ENCODE data around the gene UBXN11. TPM values are rescaled to one million over a fixed set of nuclear protein-coding genes. Genes with fewer than 3 reads are reported as not detected.
A peak's percentile ranks its signal among the peaks of the same experiment; 100 is the strongest.

The UBXN11 gene
- total and polyA plus RNA-seq, 2 donors: 12.7 to 42.7 TPM

DNA sequence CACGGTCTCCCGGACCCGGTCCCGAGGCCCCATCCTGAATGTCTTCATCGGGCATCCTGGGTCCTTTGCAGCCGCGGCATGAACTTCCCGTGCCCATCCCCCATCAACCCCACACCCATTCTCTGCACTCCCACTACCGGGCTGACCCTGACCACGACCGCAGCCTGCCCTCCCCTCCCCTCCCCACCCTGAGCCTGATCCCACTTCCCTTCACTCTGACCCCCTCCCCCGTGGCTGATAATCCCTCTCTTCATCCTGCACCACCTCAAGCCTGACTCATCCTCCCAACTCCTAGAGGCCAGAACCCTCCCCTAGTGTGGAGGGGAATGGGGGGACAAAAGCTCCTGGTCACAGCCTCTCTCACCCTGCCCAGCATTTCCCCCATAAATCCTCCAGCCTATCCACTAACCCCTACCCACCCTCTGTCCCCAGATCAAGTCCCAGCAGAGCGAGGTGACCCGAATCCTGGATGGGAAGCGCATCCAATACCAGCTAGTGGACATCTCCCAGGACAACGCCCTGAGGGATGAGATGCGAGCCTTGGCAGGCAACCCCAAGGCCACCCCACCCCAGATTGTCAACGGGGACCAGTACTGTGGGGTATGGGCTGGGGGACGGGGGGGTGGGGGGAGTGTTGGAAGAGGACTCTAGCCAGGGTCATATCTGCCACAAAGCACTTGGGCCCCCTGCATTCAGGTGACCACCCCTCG, 25.9 kb downstream of the UBXN11 start:
- peak in 1 of 9 donors; percentile 33 for DNase-seq (ENCODE audit: low read depth in 6 of 9, low spot score in 9 of 9)
- peak overlapping the region; percentile 84 to 87 for H3K4me3 ChIP-seq (ENCODE audit: low read length in 2 of 2)
- peak overlapping the region; percentile 81 to 95 for H3K27ac ChIP-seq (ENCODE audit: low read depth in 1 of 2, low read length in 1 of 2)
- peaks cover 0 to 3% of the 10 kb centered on the region in 2 donors for H3K9me3 ChIP-seq (ENCODE audit: control insufficient read depth in 2 of 2, insufficient read depth in 1 of 2, low read length in 1 of 2)
- H3K36me3 ChIP-seq (ENCODE audit: control insufficient read depth in 2 of 2, insufficient read depth in 2 of 2, low read length in 1 of 2): peaks cover 41 to 63% of the 10 kb centered on the region in 2 donors
- WGBS: 37% methylated on average over 20 of the region's 20 CpGs
- peaks cover 48 to 93% of the 10 kb centered on the region in 2 donors for H3K4me1 ChIP-seq (ENCODE audit: control insufficient read depth in 2 of 2, insufficient read depth in 2 of 2, low read length in 2 of 2)
- no peaks in the 10 kb centered on the region for H3K27me3 ChIP-seq (ENCODE audit: control insufficient read depth in 2 of 2, insufficient read depth in 1 of 2, low read length in 1 of 2)

- 1% methylated on average over 66 of the region's 66 CpGs for WGBS
- H3K36me3 ChIP-seq (ENCODE audit: control insufficient read depth in 2 of 2, insufficient read depth in 2 of 2, low read length in 1 of 2): peaks cover 41 to 70% of the 10 kb centered on the region in 2 donors
- DNase-seq (ENCODE audit: low read depth in 6 of 9, low spot score in 9 of 9): peak in 6 of 9 donors; percentile 65 to 91 (median 80)
Measured at GRCh38 chr1:26279456-26280332, 26.7 kb downstream of the UBXN11 start, which contains the start of gene SH3BGRL3. Gene SH3BGRL3 (plus strand): TSS chr1:26280086. CDS start chr1:26280156, 70 bp downstream.

GRCh38 chr1:26278724-26279455, 27.5 kb downstream of the UBXN11 start:
- H3K9me3 ChIP-seq (ENCODE audit: control insufficient read depth in 2 of 2, insufficient read depth in 1 of 2, low read length in 1 of 2): peaks cover 0 to 3% of the 10 kb centered on the region in 2 donors
- H3K27ac ChIP-seq (ENCODE audit: low read depth in 1 of 2, low read length in 1 of 2): peak overlapping the region; percentile 81 to 95
- peaks cover 45 to 68% of the 10 kb centered on the region in 2 donors for H3K36me3 ChIP-seq (ENCODE audit: control insufficient read depth in 2 of 2, insufficient read depth in 2 of 2, low read length in 1 of 2)
- 49% methylated on average over 9 of the region's 9 CpGs for WGBS
- H3K27me3 ChIP-seq (ENCODE audit: control insufficient read depth in 2 of 2, insufficient read depth in 1 of 2, low read length in 1 of 2): no peaks in the 10 kb centered on the region
- peaks cover 33 to 86% of the 10 kb centered on the region in 2 donors for H3K4me1 ChIP-seq (ENCODE audit: control insufficient read depth in 2 of 2, insufficient read depth in 2 of 2, low read length in 2 of 2)
- H3K4me3 ChIP-seq (ENCODE audit: low read length in 2 of 2): peak overlapping the region; percentile 84 to 87
- peak in 1 of 9 donors; percentile 37 for DNase-seq (ENCODE audit: low read depth in 6 of 9, low spot score in 9 of 9)

More at GRCh38 chr1:26279456-26280332, 26.7 kb downstream of the UBXN11 start, which contains the start of gene SH3BGRL3:
- peaks cover 41 to 91% of the 10 kb centered on the region in 2 donors for H3K4me1 ChIP-seq (ENCODE audit: control insufficient read depth in 2 of 2, insufficient read depth in 2 of 2, low read length in 2 of 2)
- peaks cover 0 to 3% of the 10 kb centered on the region in 2 donors for H3K9me3 ChIP-seq (ENCODE audit: control insufficient read depth in 2 of 2, insufficient read depth in 1 of 2, low read length in 1 of 2)
- no peaks in the 10 kb centered on the region for H3K27me3 ChIP-seq (ENCODE audit: control insufficient read depth in 2 of 2, insufficient read depth in 1 of 2, low read length in 1 of 2)
- peak within 1 kb of the TSS; percentile 84 to 87 for H3K4me3 ChIP-seq (ENCODE audit: low read length in 2 of 2)
- peak within 1 kb of the TSS; percentile 81 to 95 for H3K27ac ChIP-seq (ENCODE audit: low read depth in 1 of 2, low read length in 1 of 2)

- no peaks in the 10 kb centered on the region for H3K27me3 ChIP-seq (ENCODE audit: control insufficient read depth in 2 of 2, insufficient read depth in 1 of 2, low read length in 1 of 2)
- H3K36me3 ChIP-seq (ENCODE audit: control insufficient read depth in 2 of 2, insufficient read depth in 2 of 2, low read length in 1 of 2): peaks cover 42 to 64% of the 10 kb centered on the region in 2 donors
- peaks cover 29 to 82% of the 10 kb centered on the region in 2 donors for H3K4me1 ChIP-seq (ENCODE audit: control insufficient read depth in 2 of 2, insufficient read depth in 2 of 2, low read length in 2 of 2)
- DNase-seq (ENCODE audit: low read depth in 6 of 9, low spot score in 9 of 9): no peak
- H3K4me3 ChIP-seq (ENCODE audit: low read length in 2 of 2): no peak overlapping the region
- WGBS: 90% methylated on average over 4 of the region's 4 CpGs
- H3K9me3 ChIP-seq (ENCODE audit: control insufficient read depth in 2 of 2, insufficient read depth in 1 of 2, low read length in 1 of 2): peaks cover 0 to 3% of the 10 kb centered on the region in 2 donors
- peak overlapping the region in 1 of 2 donors; percentile 51 for H3K27ac ChIP-seq (ENCODE audit: low read depth in 1 of 2, low read length in 1 of 2)
Measured at GRCh38 chr1:26278303-26278702, 28.1 kb downstream of the UBXN11 start.

DNA sequence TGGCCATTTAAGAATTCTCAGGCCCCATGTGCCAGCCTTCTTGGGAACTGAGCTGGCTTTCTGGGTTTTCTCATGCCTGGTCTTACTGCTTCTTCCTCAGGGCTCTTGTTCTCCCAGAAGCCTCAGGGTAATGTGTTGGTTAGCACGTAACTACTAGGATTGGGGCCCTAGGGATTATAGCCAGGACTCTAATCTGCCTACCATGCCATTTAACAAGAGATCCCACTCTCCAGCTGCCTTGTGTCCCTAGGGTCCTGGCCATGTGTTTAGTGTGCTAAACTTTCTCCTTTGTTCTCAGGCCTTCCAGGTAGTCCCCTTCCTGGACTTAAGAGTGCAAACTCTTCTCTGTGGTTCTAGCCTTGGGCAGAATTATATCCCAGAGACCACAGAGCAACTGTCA, 28.7 kb downstream of the UBXN11 start:
- Histone ChIP-seq H3K36me3 (ENCODE audit: control insufficient read depth in 2 of 2, insufficient read depth in 2 of 2, low read length in 1 of 2) (peaks cover 44 to 66% of the 10 kb centered on the region in 2 donors), H3K4me1 (ENCODE audit: control insufficient read depth in 2 of 2, insufficient read depth in 2 of 2, low read length in 2 of 2) (peaks cover 29 to 77% of the 10 kb centered on the region in 2 donors), H3K27ac (ENCODE audit: low read depth in 1 of 2, low read length in 1 of 2) (peak overlapping the region in 1 of 2 donors; percentile 19), H3K9me3 (ENCODE audit: control insufficient read depth in 2 of 2, insufficient read depth in 1 of 2, low read length in 1 of 2) (peaks cover 0 to 3% of the 10 kb centered on the region in 2 donors), H3K27me3 (ENCODE audit: control insufficient read depth in 2 of 2, insufficient read depth in 1 of 2, low read length in 1 of 2) (no peaks in the 10 kb centered on the region), H3K4me3 (ENCODE audit: low read length in 2 of 2) (no peak overlapping the region)
- DNase-seq (ENCODE audit: low read depth in 6 of 9, low spot score in 9 of 9): no peak
- 98% methylated on average over 1 of the region's 1 CpG for WGBS

DNA sequence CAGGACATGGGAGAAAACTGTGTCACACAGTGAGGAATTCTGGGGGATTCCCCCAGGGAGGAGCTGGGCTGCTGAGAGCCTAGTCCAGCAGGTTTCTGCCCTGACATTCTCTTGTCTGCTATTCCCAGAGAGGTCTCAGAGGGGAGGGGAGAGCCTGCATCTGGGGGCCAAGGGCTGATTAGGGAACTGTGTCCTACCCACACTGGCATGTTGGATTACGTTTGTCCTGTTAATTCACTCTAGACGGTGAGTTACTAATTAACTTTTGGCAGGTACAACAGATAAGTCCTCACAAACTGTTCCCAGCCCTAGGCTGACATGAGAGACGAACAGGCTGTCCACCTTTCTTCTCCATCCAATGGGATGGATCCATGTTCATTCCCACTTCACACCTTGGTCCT, 29.2 kb downstream of the UBXN11 start:
- peaks cover 29 to 72% of the 10 kb centered on the region in 2 donors for H3K4me1 ChIP-seq (ENCODE audit: control insufficient read depth in 2 of 2, insufficient read depth in 2 of 2, low read length in 2 of 2)

DNA sequence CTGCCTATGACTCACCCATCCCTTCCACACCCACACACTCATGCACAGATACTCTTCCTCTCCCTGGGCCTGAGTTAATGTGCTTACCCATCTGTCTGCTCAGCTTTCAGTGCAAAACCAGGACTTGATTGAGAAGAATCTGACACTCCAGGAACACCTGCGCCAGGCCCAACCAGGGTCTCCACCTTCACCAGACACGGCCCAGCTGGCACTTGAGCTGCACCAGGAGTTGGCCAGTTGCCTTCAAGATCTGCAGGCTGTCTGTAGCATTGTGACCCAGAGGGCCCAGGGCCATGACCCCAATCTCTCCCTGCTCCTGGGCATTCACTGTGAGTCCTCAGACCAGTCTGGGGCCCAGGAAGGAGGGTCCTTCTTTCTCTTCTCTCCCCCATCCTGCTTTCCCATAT, 30.0 kb downstream of the UBXN11 start:
- 93% methylated on average over 2 of the region's 2 CpGs for WGBS
- Histone ChIP-seq H3K4me1 (ENCODE audit: control insufficient read depth in 2 of 2, insufficient read depth in 2 of 2, low read length in 2 of 2) (peaks cover 23 to 65% of the 10 kb centered on the region in 2 donors), H3K27ac (ENCODE audit: low read depth in 1 of 2, low read length in 1 of 2) (peak overlapping the region; percentile 55 to 86), H3K27me3 (ENCODE audit: control insufficient read depth in 2 of 2, insufficient read depth in 1 of 2, low read length in 1 of 2) (no peaks in the 10 kb centered on the region), H3K36me3 (ENCODE audit: control insufficient read depth in 2 of 2, insufficient read depth in 2 of 2, low read length in 1 of 2) (peaks cover 46 to 65% of the 10 kb centered on the region in 2 donors), H3K9me3 (ENCODE audit: control insufficient read depth in 2 of 2, insufficient read depth in 1 of 2, low read length in 1 of 2) (peaks cover 0 to 3% of the 10 kb centered on the region in 2 donors), H3K4me3 (ENCODE audit: low read length in 2 of 2) (no peak overlapping the region)
- no peak for DNase-seq (ENCODE audit: low read depth in 6 of 9, low spot score in 9 of 9)

More for the DNA sequence above, 29.2 kb downstream of the UBXN11 start:
- Histone ChIP-seq H3K27ac (ENCODE audit: low read depth in 1 of 2, low read length in 1 of 2) (peak overlapping the region in 1 of 2 donors; percentile 19), H3K9me3 (ENCODE audit: control insufficient read depth in 2 of 2, insufficient read depth in 1 of 2, low read length in 1 of 2) (peaks cover 0 to 3% of the 10 kb centered on the region in 2 donors), H3K27me3 (ENCODE audit: control insufficient read depth in 2 of 2, insufficient read depth in 1 of 2, low read length in 1 of 2) (no peaks in the 10 kb centered on the region), H3K36me3 (ENCODE audit: control insufficient read depth in 2 of 2, insufficient read depth in 2 of 2, low read length in 1 of 2) (peaks cover 43 to 63% of the 10 kb centered on the region in 2 donors), H3K4me3 (ENCODE audit: low read length in 2 of 2) (no peak overlapping the region)
- WGBS: 99% methylated on average over 3 of the region's 3 CpGs
- no peak for DNase-seq (ENCODE audit: low read depth in 6 of 9, low spot score in 9 of 9)

DNA sequence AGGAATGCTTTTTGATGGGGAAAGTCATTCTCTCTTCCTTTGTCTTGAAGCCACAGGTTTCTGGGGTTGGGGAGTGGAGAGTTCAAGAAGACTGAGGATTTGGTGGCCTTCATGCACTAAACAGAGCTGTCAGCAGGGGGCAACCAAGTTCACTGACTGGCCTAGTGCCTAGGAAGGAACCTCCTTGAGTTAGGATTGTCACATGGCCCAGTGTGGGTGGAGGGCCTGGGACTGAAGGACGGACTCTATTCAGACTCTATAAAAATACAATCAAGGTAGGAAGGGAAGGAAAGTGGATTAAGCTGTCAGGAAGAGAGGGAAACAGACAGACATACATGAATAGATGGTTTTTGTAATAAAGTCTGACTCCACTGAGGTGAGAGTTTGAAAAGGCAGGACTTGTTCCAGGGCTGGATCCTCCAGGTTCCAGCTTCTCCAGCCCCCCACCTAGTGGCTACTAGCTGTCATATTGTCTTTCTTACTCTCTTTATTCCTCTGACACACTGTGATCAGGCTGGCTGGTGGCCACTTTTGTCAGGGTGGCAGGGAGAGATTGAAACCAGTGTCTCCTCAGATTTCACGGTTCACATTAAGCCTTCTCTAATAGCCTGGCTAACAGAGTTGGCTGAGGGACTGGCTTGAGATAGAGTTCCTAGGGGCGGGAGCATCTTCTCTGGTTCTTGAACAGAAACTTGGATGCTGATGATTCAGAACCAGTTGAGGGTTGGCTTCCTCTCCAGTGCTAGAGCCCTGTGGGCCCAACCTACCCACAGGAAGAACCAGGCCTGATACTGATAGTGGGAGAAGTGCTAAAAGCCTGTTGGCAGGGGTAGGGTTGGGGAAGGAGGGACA, 30.6 kb downstream of the UBXN11 start:
- Histone ChIP-seq H3K9me3 (ENCODE audit: control insufficient read depth in 2 of 2, insufficient read depth in 1 of 2, low read length in 1 of 2) (peaks cover 0 to 3% of the 10 kb centered on the region in 2 donors), H3K27ac (ENCODE audit: low read depth in 1 of 2, low read length in 1 of 2) (peak overlapping the region; percentile 55 to 86), H3K4me1 (ENCODE audit: control insufficient read depth in 2 of 2, insufficient read depth in 2 of 2, low read length in 2 of 2) (peaks cover 19 to 59% of the 10 kb centered on the region in 2 donors), H3K36me3 (ENCODE audit: control insufficient read depth in 2 of 2, insufficient read depth in 2 of 2, low read length in 1 of 2) (peaks cover 41 to 64% of the 10 kb centered on the region in 2 donors), H3K27me3 (ENCODE audit: control insufficient read depth in 2 of 2, insufficient read depth in 1 of 2, low read length in 1 of 2) (no peaks in the 10 kb centered on the region), H3K4me3 (ENCODE audit: low read length in 2 of 2) (no peak overlapping the region)
- peak in 6 of 9 donors; percentile 53 to 84 (median 72) for DNase-seq (ENCODE audit: low read depth in 6 of 9, low spot score in 9 of 9)
- WGBS: 78% methylated on average over 3 of the region's 3 CpGs
